NCI-H2107 treated with DMSO at 0.1 percent for 48 hours (cell line): ENCODE data around the gene G6PC3.
A peak's percentile ranks its signal among the peaks of the same experiment; 100 is the strongest.
"Not testable (repeated sequence)": the region's sequence is repeated elsewhere in the genome, so short reads cannot be mapped to it uniquely, and the experiment has no call there.

ENCODE experiments used
- DNase-seq: peaks from one replicate; lab custom pipeline; 2025; ENCODE audit not compliant: unreplicated experiment; lab: John Stamatoyannopoulos, UW

Gene G6PC3

DNA sequence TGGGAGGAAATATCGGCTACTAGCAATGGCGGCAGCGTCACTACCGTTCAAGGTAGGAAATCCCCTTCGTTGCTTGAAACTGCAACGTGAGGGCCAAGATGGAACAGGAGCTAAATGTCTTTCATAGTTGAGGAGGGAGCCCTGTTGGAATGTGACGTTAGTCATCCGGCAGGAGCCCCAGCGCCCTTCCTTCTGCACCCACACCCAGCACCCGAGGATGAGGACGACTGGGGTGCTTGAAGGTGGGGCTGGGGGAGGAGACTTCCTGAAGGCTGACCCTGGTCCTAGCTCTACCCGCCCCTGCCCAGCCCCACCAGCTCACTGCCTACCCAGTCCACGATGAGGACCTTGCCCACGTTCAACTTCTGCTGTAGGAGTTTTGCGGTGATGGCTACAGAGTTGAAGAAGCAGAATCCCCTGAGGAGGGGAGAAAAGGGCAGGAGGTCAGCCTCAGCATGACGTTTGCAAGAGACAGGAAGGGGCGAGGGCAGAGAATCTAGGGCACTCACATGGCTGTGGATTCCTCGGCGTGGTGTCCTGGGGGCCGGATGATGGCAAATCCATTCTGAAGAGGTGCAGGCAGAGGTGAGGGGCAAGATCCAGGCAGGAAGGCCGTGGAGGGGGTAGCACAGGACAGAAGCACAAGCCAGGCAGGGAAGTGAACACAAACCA is 11.9 kb downstream of the G6PC3 start:
- no peak for DNase-seq

DNA sequence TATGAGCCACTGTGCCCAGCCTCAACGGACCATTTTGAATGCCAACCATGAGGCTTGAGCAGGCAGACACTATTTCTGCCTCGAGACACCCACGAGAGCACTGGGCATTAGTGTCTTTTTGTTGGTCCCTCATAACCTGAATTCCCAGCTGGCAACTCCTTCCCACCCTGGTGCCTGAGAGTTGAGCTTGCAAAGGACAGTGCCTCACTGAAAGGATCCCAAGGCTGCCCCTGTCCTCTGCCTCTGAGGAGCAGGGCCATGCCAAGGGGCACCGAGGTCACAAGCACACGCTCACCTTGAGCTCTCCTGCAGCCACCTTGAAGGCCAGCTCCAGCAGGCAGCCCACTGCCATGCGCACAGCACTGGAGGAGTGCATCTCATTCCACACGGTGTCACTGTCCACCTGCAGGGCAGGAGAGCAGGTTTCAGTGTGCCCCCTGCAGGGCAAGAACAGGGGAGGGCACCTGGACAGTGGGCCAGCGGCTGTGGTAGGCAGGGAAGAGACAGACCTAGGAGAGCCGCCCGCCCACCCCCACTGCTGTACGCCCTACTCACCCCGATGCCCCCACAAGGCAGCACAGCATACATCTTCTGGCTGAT is 12.8 kb downstream of the G6PC3 start:
- DNase-seq: no peak

DNA sequence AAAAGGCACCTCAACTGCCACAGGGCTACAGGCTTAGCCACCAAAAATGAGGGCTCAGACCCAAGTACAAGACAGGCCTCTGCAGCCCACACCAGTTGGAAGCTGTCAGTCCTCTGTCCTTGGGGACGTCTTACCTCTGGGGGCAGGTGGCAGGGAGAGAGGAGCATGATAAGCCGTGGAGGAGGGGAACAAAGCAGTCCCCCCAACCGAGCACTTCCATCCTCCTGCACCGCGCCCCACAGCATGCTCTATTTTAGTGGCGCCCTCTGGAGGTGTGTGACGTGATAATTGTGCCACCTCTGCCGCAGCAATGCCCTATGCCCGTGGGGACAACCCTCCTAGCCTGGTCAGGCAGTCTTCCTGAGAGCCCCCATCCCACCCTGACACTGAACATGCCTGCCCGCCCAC is 13.6 kb downstream of the G6PC3 start:
- no peak for DNase-seq

DNA sequence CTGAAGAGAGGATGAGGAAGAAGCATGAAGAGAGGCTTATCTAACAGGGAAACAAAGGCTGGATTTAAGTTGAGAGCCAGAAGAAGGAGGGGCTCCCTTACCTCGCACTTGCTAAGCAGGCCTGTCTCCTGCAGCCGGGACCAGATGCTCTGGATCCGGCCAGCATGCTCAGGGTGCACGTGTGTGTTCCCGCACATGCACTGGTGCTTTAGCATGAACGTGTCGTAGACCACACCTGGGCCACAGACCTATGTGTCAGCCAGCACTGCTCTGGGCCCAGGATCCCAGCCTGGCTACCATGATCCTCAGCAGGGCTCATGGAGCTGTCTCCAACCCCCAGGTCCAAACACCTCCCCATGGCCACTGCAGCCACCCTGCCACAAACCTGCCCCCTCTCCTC is 14.4 kb downstream of the G6PC3 start:
- no peak for DNase-seq

DNA sequence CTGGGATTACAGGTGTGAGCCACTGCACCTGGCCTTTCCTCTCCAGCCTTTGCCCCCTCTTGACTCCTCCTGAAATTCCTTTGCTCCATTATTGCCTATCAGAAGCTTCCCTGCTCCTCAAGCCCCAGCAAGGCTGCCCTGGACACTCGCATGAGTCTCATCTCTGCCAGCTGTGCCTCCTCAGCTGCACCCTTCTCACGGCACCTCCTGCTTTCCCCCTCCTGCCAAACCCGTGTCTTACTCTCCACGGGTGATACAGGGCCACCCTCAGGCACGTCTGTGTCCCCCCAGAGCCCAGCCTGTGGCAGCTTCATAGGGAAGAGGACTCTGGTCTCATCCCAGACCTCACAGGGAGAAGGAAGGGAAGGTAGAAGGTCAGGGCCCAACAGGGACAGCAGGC is 15.4 kb downstream of the G6PC3 start:
- no peak for DNase-seq

DNA sequence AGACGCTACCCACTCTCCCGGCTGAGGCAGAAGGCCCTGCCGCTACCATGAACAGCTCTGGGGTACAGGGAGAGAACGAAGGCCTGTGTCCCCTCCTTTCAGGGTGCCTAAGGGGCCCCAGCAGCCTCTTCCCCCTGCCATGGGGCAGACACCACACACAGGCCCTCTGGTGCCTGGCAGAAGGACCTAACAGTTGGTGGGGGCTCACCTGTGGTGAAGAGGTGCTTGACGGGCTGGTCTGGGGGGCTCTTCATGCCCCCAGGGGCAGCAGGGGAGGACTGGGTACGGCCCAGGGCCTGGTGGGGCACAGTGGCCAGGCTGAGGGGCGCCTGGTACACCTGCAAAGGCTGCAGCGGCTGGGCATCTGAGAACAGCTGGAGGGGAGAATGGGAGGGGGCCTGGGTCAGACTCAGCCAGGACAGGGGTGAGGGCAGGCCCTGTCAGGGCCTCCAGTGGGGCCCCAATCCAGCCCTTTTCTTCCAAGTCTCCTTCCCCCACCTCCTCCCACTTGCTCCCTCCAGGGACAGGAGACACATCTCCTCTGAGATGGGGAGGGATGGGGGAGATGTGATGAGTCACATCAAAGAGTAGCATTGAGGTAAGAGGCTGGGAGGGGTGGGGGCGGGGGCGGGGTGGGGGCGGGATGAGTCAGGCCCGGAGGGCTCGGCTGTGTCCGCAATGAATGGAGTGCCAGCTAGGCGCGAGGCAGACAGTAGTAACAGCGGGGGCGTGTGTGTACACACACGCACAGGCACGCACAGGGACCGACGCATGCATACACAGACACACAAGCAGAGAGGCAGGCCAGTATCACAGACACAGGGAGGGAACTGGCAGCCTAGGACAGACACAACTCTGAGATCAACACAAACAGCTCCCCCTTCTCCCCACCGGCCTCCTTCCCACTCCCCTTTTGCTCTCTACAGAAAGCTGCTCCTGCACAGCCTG is 16.1 kb downstream of the G6PC3 start:
- DNase-seq: no peak

DNA sequence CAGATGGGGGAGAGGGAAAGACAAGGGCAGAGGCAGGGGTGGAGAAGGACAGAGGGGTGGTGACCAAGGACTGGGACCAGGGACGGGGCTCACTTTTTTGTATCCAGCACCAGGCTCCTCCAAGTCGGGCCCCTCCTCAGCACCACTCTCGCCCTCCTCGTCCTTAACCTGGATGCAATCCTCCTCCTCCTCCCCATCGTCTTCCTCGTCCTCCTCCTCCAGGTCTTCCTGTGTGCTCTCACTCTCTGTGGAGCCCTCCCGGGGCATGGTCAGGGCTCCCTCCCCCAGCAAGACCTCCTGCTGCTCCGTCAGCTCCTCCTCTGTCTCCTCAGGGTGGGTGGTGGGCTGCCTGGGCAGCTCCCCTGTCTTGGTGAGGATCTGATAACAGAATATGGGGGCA is 16.8 kb downstream of the G6PC3 start:
- DNase-seq: no peak

DNA sequence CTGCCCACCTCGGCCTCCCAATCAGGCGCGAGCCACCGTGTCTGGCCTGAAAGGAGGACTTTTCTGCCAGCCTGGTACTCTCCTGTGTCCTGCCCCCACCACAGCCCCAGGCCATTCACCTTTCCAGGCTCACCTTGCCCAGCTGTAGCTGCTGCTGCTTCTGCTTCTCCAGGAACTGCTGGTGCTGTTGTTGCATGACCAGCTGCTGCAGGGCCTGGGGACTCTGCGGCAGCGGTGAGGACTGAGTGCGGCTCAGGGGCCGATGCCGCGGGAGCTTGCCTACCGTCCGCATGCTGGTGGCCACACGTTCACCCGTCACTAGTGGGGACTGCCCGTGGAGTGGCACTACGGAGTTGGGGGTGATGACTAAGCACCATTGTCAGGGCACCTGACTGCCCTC is 17.7 kb downstream of the G6PC3 start:
- no peak for DNase-seq

DNA sequence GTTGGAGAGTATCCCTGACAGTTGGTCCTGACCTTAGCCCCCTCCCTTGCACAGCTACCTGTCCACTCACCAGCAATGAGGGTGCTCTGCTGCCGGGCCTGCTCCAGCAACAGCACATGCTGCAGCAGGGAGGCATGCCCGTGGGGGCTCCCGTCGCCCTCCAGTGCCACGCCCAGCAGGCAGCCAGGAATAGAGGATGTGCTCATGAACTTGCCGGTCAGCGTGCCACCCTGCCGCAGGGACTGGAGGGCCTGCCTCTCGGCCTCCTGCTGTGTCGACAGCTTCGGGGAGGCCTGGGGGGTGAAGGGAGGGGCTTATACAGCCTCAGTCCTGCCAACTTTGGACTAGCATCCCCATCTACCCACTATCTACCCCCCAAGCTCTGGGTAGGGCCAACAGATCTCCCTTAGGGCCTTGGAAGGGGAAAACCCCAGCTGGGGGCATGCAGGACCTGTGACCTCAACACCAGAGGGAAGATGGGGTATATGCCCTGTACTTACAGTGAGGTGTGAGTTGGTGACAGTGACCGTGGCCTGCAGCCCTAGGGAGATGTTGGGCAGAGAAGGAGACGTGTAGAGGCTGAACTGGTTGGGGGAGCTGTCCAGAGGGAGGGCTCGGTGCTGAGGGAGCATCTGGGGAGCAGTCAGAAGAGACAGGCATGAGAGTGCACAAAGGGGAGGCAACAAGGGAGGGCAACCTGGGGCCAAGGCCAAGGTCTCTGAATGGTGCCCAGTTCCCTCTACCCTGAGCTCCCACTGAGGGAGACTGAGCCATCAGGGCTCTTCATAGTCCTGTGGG is 20.9 kb downstream of the G6PC3 start:
- DNase-seq: no peak

DNA sequence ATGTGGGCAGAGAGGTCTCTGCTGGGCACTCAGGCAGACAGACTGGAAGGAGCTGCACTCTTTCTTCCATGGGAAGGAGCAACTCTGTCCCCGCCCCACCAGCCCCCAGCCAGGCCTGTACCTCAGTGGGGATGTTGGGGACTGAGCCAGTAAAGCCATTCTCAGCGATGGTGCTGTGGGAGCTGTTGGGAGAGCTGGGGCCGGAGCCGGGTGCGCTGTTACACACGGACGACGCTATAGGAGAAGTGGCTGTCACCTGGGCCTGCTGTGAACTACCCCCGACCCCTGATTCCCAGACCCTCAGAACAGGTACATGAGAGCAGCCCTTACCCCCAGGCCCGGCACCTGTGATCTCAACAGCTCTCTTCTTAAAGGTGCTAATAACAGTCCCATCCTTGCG is 21.5 kb downstream of the G6PC3 start:
- no peak for DNase-seq

DNA sequence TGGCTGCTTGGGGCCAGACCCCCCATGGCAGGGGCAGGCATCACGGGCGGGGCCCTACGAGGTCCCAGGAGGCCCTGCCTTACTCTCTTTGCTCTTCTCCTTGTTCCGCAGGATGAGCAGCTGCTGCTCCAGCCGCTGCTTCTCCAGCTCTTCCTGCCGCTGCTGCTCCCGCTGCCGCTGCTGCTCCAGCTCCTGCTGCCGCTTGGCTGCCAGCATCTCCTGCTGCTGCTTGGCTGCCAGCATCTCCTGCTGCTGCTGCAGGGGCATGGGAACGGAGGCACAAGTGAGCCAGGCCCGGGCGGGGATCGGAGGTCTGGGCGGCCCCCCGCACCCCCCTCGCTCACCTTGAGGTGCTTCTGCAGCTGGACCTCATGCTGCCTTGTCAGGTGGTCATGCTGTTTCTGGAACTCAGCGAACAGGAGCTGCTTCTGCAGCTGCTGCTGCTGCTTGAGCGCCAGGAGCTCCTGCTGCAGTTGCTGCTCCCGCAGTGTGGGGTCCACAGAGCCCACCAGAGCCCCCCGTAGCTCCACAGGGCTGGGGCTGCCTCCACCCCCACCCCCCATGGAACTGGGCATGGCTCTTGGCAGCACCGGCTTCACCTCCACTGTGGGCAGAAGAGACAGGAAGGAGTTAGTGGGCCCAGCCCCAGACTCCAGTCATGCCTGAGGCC is 22.8 kb downstream of the G6PC3 start:
- no peak for DNase-seq

DNA sequence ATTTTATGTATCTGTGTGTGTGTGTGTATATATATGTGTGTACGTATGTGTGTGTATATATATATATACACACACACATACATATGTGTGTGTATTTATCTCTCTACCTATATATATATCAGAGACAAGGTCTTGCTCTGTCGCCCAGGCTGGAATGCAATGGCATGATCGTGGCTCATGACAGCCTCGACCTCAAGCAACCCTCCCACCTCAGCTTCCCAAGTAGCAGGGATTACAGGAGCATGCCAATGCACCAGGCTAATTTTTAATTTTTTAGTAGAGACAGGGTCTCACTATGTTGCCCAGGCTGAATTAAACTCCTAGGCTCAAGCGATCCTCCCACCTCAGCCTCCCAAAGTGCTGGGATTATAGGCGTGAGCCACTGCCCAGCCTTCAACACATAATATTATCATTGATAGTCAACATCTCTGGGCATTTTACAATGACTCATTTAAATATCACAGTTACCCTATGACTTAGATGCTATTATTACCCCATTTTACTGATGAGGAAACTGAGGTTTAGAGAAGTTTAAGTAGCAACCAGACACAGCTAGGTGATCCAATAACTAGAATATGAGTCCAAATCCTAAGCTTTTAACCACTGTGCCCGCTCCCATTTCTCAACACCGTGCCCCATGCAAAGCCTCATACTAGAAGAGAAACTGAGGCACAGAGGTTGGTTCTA is 24.3 kb downstream of the G6PC3 start:
- no peak for DNase-seq

DNA sequence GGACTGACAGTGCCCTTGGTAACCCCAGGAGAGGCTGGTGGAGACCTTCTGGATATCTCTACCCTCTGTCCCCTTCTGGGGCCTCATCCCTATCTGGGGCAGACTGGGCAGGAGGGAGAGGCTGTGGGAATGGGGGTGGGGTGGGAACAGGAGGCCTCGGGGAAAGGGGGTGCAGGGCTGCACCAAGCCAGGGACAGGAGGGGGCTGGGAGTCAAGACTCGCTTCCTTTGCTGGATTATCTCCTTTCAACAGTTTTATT is 24.8 kb downstream of the G6PC3 start:
- no peak for DNase-seq

DNA sequence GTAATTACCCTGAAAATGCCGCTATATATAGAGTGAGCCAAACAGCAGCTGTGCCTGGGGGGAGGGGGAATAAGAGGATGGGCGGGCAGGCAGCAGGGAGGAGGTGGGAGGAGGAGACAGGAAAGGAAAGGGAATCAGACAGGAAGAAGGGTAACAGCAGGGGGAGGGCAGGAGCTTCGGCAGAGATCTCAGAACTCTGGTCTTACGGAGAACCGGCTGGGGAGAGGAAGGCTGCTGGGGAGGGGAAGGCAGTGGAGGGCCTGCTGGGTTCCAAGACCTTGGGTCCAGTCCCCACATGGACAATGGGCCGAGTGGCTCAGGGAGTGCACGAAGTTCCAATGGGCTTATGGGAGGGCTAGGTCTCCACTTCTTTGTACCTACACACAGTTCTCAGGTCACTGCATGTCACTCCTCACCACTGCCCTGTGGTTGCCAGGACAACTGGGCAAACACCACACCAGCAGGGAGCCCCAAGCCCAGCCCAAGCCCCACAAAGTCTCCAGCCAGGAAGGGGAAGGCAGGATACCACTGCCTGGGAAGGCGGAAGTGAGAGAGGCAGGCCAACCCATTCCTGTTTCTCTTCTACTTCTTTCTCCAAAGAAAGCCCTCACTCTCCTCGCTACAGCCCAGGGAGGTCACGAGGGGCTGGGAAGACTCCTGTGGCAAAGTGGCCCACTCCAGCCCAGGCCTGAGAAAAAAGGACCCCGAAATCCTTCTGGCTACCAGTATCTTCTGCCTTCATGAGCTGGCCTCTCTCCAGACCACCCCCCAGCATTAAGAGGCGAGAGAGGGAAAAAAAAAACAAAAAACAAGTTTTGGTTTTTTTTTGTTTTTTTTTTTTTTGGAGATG is 25.3 kb downstream of the G6PC3 start:
- peak; percentile 63 for DNase-seq

DNA sequence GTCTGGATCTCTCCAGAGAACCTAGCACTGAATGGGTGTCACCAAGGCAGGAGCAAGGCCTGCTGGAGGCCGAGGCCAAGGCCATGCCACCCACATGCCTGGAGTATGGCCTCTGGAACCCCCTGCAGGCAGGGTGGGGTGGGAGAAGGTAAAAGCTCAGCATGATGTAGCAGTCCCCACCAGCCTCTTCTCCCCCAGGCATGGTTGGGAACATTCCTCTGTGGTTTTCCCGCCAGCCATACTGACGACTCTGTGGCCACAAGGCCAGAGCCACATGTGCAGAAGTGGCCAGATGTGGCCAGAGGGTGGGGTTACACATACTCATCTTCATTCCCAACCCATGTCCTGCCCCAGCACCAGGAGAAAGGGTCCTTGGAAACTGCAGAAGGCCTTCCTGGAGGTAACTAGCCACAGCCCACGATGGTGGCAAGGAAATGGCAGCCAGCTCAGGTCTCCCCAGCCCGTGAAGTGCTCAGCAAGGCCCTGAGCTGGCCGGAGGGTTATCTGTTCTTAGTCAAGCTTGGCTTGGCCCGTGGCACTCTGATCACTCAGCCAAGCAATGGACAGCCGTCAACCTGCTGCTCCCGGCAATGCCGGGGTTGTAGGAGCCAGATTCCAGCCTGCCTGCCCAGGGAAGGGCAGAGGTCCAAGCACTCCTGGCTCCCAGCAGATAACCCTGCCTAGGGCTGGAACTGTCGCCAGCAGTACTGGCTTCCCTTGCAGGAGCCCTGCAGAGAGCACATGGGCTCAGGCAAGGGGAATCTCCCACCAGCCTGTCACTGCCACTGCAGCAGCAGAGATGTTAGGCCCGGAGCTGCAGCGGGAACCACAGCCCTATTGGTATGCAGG is 26.8 kb downstream of the G6PC3 start:
- no peak for DNase-seq

DNA sequence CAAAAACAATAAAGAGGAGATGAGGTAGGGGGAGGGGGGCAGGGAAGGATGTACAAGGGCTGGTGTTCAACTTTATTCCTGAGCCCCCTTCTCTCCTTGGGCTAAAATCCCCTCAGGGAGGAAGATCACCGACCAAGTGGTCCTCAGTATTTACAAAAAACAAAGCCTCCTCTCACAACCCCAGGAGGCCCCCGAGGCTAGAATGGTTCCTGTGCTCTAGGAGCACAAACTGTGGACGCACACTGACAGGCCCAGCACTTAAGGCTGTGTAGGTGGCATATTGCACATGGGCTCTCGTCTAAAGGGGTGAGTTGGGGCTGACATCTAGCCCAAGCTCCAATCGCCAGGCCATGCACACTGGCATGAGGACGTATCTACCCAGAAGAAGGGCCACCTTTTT is 31.3 kb downstream of the G6PC3 start:
- not testable (repeated sequence) for DNase-seq

DNA sequence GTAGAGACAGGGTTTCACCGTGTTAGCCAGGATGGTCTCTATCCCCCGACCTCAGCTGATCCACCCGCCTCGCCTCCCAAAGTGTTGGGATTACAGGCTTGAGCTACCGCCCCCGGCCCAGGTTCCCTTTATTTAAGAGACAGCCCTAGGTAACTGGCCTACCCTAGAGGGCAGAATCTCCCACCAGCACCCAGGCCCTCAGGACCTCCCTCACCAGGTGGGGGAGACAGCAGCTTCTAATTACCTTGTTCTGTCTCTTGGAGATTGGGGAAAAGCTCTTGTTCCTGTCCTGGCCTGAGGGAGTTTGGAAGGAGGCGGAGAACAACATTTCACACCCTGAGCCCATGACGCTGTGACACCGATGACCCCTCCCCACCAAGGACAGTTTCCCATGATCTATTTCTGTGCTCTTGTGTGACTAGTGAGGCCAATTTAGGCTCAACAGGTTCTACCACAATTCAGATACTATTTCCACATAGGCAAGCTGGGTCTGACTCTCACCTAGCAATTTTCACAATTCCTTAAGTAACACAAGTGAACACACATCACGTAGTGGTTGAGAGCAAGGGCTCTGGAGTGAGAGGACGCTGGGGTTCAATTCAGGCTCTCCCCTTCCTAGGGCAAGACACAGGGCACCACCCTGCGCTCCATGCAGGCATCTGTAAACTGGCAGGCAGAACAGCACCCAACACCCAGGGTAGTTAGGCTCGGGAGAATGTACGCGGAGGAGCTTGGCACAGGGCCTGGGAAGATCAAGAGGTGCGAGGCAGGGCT is 32.5 kb downstream of the G6PC3 start:
- no peak for DNase-seq

DNA sequence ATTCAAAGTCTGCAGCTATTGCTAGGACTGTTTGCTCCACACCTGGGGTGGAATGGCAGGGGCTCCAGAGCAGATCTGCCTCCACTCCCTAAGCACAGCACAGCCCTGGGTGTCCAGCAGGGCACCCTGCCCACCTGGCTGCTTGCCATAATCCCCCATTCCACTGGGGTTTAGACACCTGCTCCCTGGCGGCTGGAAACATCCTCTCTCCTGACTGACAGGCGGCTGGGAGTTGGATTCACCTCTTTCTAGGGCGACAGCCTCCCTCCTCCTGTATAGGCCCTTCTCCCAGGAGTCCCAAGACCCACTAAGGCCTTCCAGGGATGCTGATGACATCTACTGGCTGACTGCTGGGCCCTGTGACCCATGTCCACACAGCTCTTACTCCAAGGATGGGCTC is 34.9 kb downstream of the G6PC3 start:
- no peak for DNase-seq
